ENCODE data around the gene PARP4. TPM values are rescaled to one million over a fixed set of nuclear protein-coding genes. Genes with fewer than 3 reads are reported as not detected.
A peak's percentile ranks its signal among the peaks of the same experiment; 100 is the strongest.
"Not testable (repeated sequence)": the region's sequence is repeated elsewhere in the genome, so short reads cannot be mapped to it uniquely, and the experiment has no call there.

PARP4 gene
- total RNA-seq, 4 donors from 2014 or later = 35.0 to 46.9 (median 42.0) TPM

DNA sequence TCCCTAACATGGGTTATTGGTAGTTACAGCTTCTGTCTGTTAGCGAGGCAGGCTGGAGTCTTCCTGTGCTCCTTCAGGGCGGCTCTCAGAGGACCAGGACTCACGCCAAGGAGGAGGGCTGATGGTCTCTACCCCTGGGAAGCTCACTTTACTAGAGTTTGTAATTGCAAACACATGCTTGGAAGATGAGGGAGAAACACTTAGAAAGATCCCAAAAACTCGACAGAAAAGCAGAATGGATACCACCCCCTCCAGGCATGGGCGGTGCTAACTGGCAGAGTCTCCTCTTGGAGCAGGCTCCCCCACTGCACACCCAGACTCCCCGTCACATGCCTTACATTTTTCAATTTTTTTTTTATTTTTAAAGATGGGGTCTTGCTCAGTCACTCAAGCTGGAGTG is 62.0 kb downstream of the PARP4 start:
- peak; percentile 7 for ATAC-seq
- Histone ChIP-seq H3K9me3 (no peaks in the 10 kb centered on the region), H3K27ac (no peak overlapping the region), H3K27me3 (no peaks in the 10 kb centered on the region), H3K4me1 (no peaks in the 10 kb centered on the region), H3K4me3 (no peak overlapping the region), H3K36me3 (peaks cover 0 to 92% of the 10 kb centered on the region in 2 donors)
- 58 to 80% methylated on average over 2 to 4 of the region's 6 CpGs for WGBS, 2 donors (ENCODE audit: low coverage in 1 of 2)
- TF ChIP-seq EP300 (IDR thresholded peaks at IDR 0.05) (no peak), POLR2AphosphoS5 (IDR thresholded peaks at IDR 0.05) (no peak), POLR2A (IDR thresholded peaks at IDR 0.05) (no peak)
- TF ChIP-seq, protein P1, sequence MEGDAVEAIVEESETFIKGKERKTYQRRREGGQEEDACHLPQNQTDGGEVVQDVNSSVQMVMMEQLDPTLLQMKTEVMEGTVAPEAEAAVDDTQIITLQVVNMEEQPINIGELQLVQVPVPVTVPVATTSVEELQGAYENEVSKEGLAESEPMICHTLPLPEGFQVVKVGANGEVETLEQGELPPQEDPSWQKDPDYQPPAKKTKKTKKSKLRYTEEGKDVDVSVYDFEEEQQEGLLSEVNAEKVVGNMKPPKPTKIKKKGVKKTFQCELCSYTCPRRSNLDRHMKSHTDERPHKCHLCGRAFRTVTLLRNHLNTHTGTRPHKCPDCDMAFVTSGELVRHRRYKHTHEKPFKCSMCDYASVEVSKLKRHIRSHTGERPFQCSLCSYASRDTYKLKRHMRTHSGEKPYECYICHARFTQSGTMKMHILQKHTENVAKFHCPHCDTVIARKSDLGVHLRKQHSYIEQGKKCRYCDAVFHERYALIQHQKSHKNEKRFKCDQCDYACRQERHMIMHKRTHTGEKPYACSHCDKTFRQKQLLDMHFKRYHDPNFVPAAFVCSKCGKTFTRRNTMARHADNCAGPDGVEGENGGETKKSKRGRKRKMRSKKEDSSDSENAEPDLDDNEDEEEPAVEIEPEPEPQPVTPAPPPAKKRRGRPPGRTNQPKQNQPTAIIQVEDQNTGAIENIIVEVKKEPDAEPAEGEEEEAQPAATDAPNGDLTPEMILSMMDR (IDR thresholded peaks at IDR 0.05) = no peak

DNA sequence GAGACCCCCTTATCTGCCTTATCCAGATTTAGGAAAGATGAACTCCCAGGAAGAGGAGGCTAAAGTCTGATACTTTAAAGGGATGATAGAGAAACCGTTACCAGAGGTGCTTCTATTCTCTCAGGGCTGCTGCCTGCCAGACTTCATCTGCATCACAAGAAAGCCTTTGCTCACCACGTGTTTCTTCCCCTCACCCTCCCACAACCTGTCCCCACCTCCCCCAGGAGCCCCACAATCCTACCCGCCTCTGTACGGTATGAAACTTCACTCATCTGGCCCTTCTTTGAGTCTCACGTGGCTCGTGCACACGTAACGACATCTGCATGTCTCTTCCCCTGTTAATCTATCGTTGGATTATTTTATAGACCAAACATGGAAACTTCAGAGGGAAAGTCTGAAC is 67.7 kb downstream of the PARP4 start:
- not testable (repeated sequence) for ATAC-seq, H3K27me3 ChIP-seq, H3K4me1 ChIP-seq, H3K27ac ChIP-seq, H3K4me3 ChIP-seq, H3K9me3 ChIP-seq
- WGBS, 2 donors (ENCODE audit: low coverage in 1 of 2) = 63 to 79% methylated on average over 1 to 9 of the region's 9 CpGs
- H3K36me3 ChIP-seq = peaks cover 2 to 91% of the 10 kb centered on the region in 2 donors

DNA sequence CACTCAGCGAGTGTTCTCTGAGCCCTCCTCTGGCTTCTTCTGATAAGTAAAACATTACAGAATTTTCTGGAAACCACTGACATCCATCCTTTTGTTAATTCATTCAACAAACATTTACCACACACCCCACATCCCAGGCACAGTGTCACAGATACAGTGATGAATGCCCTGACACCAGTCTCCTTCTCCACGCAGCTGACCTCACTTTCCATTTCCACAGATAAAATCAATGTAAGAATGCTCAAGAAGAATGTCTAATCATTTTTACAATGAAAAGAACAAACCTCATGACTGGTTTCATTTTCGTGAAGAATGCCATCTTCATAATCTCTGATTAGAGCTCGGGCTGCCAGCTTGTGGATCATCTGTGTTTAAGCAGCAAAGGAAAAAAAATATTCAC is 69.2 kb downstream of the PARP4 start:
- peaks cover 2 to 92% of the 10 kb centered on the region in 2 donors for H3K36me3 ChIP-seq
- H3K9me3 ChIP-seq = no peaks in the 10 kb centered on the region
- H3K4me1 ChIP-seq = no peaks in the 10 kb centered on the region
- no peak overlapping the region for H3K4me3 ChIP-seq
- TF ChIP-seq POLR2A (IDR thresholded peaks at IDR 0.05) = no peak
- TF ChIP-seq POLR2AphosphoS5 (IDR thresholded peaks at IDR 0.05) = no peak
- TF ChIP-seq EP300 (IDR thresholded peaks at IDR 0.05) = no peak
- TF ChIP-seq, protein P1 (IDR thresholded peaks at IDR 0.05) = no peak
- WGBS, 2 donors (ENCODE audit: low coverage in 1 of 2) = 85 to 90% methylated on average over 4 of the region's 4 CpGs
- H3K27ac ChIP-seq = no peak overlapping the region
- ATAC-seq = no peak
- no peaks in the 10 kb centered on the region for H3K27me3 ChIP-seq

DNA sequence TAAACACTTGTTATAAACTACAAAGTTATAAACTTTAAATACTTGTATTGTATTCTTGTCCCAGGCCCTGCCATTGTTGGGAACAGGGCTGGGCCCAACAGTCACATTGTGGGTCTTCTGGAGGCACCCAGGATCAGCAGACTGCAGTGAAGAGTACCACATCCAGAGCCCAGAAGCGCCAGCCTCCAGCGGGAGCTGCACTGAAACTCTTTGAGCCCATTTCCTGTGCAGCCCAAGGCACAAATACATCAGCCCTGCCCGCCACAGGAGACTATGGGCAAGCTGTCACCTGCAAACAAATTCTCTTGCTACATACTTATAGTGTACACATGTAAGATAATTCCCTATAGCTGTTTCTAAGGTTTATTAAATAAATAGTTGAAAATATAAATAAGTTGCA is 86.5 kb downstream of the PARP4 start:
- H3K36me3 ChIP-seq = peaks cover 0 to 91% of the 10 kb centered on the region in 2 donors

DNA sequence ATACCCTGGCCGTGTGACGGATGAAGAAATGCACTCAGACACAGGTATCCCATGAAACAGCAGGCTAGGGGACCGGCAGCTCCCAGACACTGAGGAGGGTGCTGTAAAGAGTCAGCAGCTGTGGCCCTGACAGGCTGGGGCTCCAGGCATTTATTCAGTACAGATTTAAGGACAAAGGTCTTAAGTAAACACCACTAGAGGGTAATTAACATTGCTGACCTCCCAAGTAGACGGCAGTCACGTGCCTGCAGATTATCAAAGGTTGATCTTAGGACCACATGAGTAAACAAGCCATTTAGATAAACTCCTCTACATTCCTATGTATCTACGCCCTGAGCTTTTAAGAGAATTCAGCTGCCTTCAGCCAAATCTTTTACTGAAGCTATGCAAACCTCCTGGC is 92.9 kb downstream of the PARP4 start:
- not testable (repeated sequence) for H3K27ac ChIP-seq, H3K4me1 ChIP-seq, H3K4me3 ChIP-seq, ATAC-seq, H3K27me3 ChIP-seq, H3K9me3 ChIP-seq
- H3K36me3 ChIP-seq = peaks cover 0 to 57% of the 10 kb centered on the region in 2 donors
- WGBS, 2 donors (ENCODE audit: low coverage in 1 of 2) = 58 to 60% methylated on average over 3 of the region's 6 CpGs

More for the DNA sequence above, 86.5 kb downstream of the PARP4 start:
- peaks cover 0 to 14% (median 0%) of the 10 kb centered on the region in 3 donors for H3K9me3 ChIP-seq
- 100% methylated on average over 1 of the region's 3 CpGs; no CpG with 5 or more reads in 1 of the 2 donors for WGBS, 2 donors (ENCODE audit: low coverage in 1 of 2)
- H3K4me1 ChIP-seq, ATAC-seq, H3K27ac ChIP-seq, H3K27me3 ChIP-seq, H3K4me3 ChIP-seq: not testable (repeated sequence)

DNA sequence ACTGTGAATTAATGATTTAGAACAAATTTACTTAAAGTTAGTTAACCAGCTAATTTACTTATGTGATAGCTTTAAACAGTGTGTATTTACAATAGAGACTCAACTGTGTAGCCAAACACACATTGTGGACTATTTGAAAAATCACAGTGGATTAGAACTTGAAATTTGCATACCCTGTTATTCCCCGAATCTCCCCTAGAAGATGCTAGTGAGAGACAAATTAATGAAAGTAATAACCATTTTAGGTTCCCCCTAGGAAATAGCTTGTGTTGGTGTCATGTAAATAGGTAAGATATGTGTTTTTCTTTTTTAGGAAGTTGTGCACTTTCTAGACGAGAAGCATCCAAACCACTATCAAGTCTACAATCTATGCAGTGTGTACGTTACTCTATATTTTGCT is 104.7 kb downstream of the PARP4 start:
- ATAC-seq = no peak
- Histone ChIP-seq H3K4me3 (no peak overlapping the region), H3K9me3 (no peaks in the 10 kb centered on the region), H3K4me1 (no peaks in the 10 kb centered on the region), H3K27ac (no peak overlapping the region), H3K27me3 (no peaks in the 10 kb centered on the region), H3K36me3 (no peaks in the 10 kb centered on the region)
- TF ChIP-seq, protein P1 (IDR thresholded peaks at IDR 0.05) = no peak
- TF ChIP-seq EP300 (IDR thresholded peaks at IDR 0.05) = no peak
- no peak for TF ChIP-seq POLR2A (IDR thresholded peaks at IDR 0.05)
- no peak for TF ChIP-seq POLR2AphosphoS5 (IDR thresholded peaks at IDR 0.05)
- 70 to 81% methylated on average over 3 of the region's 3 CpGs for WGBS, 2 donors (ENCODE audit: low coverage in 1 of 2)

DNA sequence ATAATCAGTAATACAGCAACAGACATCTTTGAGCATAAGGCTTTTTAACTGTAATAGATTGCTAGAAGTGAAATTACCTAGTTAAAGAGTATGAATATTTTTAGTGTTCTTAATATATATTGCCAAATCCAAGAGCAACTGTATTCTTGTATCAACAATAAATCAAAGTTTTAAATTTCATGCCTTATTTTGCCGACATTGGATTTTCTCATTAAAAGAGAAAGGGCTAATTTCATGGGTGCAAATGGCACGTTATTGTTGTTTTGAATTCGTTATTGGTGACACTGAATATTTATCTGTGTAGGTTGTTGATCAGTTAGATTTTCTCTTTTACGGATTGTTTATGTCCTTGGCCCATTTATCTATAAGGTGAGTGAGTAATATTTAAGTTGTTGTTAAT is 106.1 kb downstream of the PARP4 start:
- no peak for ATAC-seq
- 87 to 95% methylated on average over 4 of the region's 4 CpGs for WGBS, 2 donors (ENCODE audit: low coverage in 1 of 2)

More for the DNA sequence above, 106.1 kb downstream of the PARP4 start:
- Histone ChIP-seq H3K36me3 (no peaks in the 10 kb centered on the region), H3K27ac (no peak overlapping the region), H3K4me3 (no peak overlapping the region), H3K9me3 (no peaks in the 10 kb centered on the region), H3K4me1 (no peaks in the 10 kb centered on the region), H3K27me3 (no peaks in the 10 kb centered on the region)
- no peak for TF ChIP-seq POLR2A (IDR thresholded peaks at IDR 0.05)
- TF ChIP-seq, protein P1 (IDR thresholded peaks at IDR 0.05) = no peak
- no peak for TF ChIP-seq POLR2AphosphoS5 (IDR thresholded peaks at IDR 0.05)
- TF ChIP-seq EP300 (IDR thresholded peaks at IDR 0.05) = no peak
